K562 (cell line): Measurements from ENCODE around the gene ERP44. TPM values are rescaled to one million over a fixed set of nuclear protein-coding genes. Genes with fewer than 3 reads are reported as not detected.

Source experiments
- ATAC-seq: fragments of 200-7000 bp; cut with Tn5 transposase; 3 replicates; pipeline ENCODE4 v1.9.1; 2020; ENCODE audit warnings: moderate library complexity
- BruUV-seq: library from RNA; stranded (reverse); fragments of 400-500 nt; replicated peaks from 2 replicates; lab custom pipeline; 2021; lab: Mats Ljungman, UMichigan
- CTCF ChIA-PET: fragments of 300-600 bp; formaldehyde crosslinking; extraction: SDS; loops from one replicate; lab custom pipeline; 2021; ENCODE audit warnings: low intra/inter-chr PET ratio; lab: Yijun Ruan, JAX
- POLR2A ChIA-PET: fragments of 300-600, 350-650 bp; sonication (Branson Sonifier 250); formaldehyde crosslinking; extraction: SDS; loops from one replicate; lab custom pipeline; 2021; ENCODE audit warnings: antibody characterized with exemption, inconsistent platforms; lab: Yijun Ruan, JAX
- DNase-seq, 4 experiments: peaks; one replicate each; pipeline versions ENCODE4 v3.0.0 to v3.0.0-alpha.2; 2011 to 2018; ENCODE audit warnings: low spot score in 3 of 4, mixed read lengths in 3 of 4; ENCODE audit errors: extremely low read depth in 1 of 4
- FAIRE-seq: peaks from 2 replicates; lab custom pipeline; 2011; peaks lifted over from hg19 to GRCh38; lab: Jason Lieb, UNC
- H2AFZ ChIP-seq: 2 replicates; pipeline ENCODE4 v1.6.0; 2011; ENCODE audit warnings: low read depth, low read length, control low read depth, inconsistent platforms
- H3K27ac ChIP-seq: fragments of 200-600 bp; 3 replicates; pipeline ENCODE4 v1.8.0; 2011; ENCODE audit warnings: low read depth, mild to moderate bottlenecking, control low read depth, inconsistent platforms, low read length, moderate library complexity, mixed read lengths; ENCODE audit errors: extremely low read depth
- H3K27me3 ChIP-seq, 2 experiments: fragments of 300-600 bp in 1 of 2; 2 replicates in 1 of 2; 3 replicates in 1 of 2; pipeline versions ENCODE4 v1.6.0 to v1.8.0; 2011; ENCODE audit warnings: inconsistent platforms in 2 of 2, low read length in 2 of 2, mild to moderate bottlenecking in 1 of 2, mixed read lengths in 1 of 2, moderate library complexity in 1 of 2; ENCODE audit not compliant: control insufficient read depth in 2 of 2, insufficient read depth in 2 of 2
- H3K36me3 ChIP-seq: fragments of 300-600 bp; 3 replicates; pipeline ENCODE4 v1.8.0; 2011; ENCODE audit warnings: mild to moderate bottlenecking, low read length, inconsistent platforms; ENCODE audit not compliant: control insufficient read depth, insufficient read depth
- H3K4me1 ChIP-seq, 2 experiments: fragments of 200-600 bp in 1 of 2; replicated peaks in 1 of 2; 2 replicates in 1 of 2; 3 replicates in 1 of 2; pipeline versions ENCODE4 v1.5.1 to v1.8.0; 2011; ENCODE audit warnings: inconsistent platforms in 2 of 2, low read length in 2 of 2, mild to moderate bottlenecking in 1 of 2, mixed read lengths in 1 of 2, moderate library complexity in 1 of 2; ENCODE audit not compliant: control insufficient read depth in 2 of 2, insufficient read depth in 2 of 2
- H3K4me2 ChIP-seq: 2 replicates; pipeline ENCODE4 v1.6.1; 2011; ENCODE audit warnings: low read length, control low read depth, inconsistent platforms, mixed read lengths; ENCODE audit not compliant: insufficient read depth
- H3K4me3 ChIP-seq: fragments of 200-600 bp; sonication (generic), shearing (Covaris generic); 2 replicates; pipeline ENCODE4 v1.5.1; 2016; ENCODE audit warnings: control low read depth, inconsistent platforms
- H3K79me2 ChIP-seq: fragments of 200-600 bp; 3 replicates; pipeline ENCODE4 v1.8.0; 2011; ENCODE audit warnings: low read length, inconsistent platforms; ENCODE audit not compliant: control insufficient read depth, insufficient read depth
- H3K9ac ChIP-seq, 2 experiments: 2 replicates each; pipeline versions ENCODE4 v1.6.0 to v1.6.1; 2011; ENCODE audit warnings: low read depth in 2 of 2, low read length in 2 of 2, control low read depth in 1 of 2, inconsistent platforms in 1 of 2, mild to moderate bottlenecking in 1 of 2, mixed read lengths in 1 of 2; ENCODE audit not compliant: insufficient read depth in 1 of 2
- H3K9me1 ChIP-seq: one replicate; pipeline ENCODE4 v1.6.0; 2011; ENCODE audit warnings: inconsistent platforms, mild to moderate bottlenecking, low read length, moderate library complexity; ENCODE audit not compliant: control insufficient read depth, insufficient read depth
- H3K9me3 ChIP-seq: replicated peaks from 2 replicates; pipeline ENCODE4 v1.5.1; 2011; ENCODE audit warnings: low read depth, low read length, inconsistent platforms; ENCODE audit not compliant: control insufficient read depth, insufficient read depth
- H4K20me1 ChIP-seq: replicated peaks from 2 replicates; pipeline ENCODE4 v1.6.1; 2011; ENCODE audit warnings: low read length, inconsistent platforms, mixed read lengths; ENCODE audit not compliant: control insufficient read depth, insufficient read depth
- EP300 ChIP-seq: IDR thresholded peaks from 2 replicates; pipeline ENCODE4 v1.6.1; 2012; ENCODE audit warnings: low read length, improper control_type of control experiment
- GABPA ChIP-seq: fragments of 200-800 bp; sonication (Bioruptor generic); conservative IDR thresholded peaks from 2 replicates; pipeline ENCODE4 v1.6.1; 2016; ENCODE audit warnings: low read depth, missing genetic modification characterization, missing compliant biosample characterization
- KAT7 ChIP-seq: sonication (generic); formaldehyde crosslinking; IDR thresholded peaks from 2 replicates; pipeline ENCODE4 v1.8.0; 2022; ENCODE audit warnings: missing genetic modification reagents, mild to moderate bottlenecking, borderline replicate concordance
- NRF1 ChIP-seq, 2 experiments: fragments of 450-650 bp; IDR thresholded peaks in 1 of 2; conservative IDR thresholded peaks in 1 of 2; 2 replicates each; pipeline ENCODE4 v1.6.1; 2014; ENCODE audit warnings: mild to moderate bottlenecking in 2 of 2
- RBBP5 ChIP-seq: fragments of 200-600 bp; sonication (generic); IDR thresholded peaks from 2 replicates; pipeline ENCODE4 v1.6.1; 2012; ENCODE audit warnings: borderline replicate concordance, mild to moderate bottlenecking, low read length, control low read depth, inconsistent platforms; ENCODE audit not compliant: insufficient read depth, poor library complexity, severe bottlenecking
- ZNF347 ChIP-seq: fragments of 450-650 bp; formaldehyde crosslinking; IDR thresholded peaks from 2 replicates; pipeline ENCODE4 v1.4.0; 2020; ENCODE audit warnings: low read depth, mild to moderate bottlenecking, moderate library complexity
- ZNF766 ChIP-seq: fragments of 200-800 bp; sonication (Bioruptor generic); conservative IDR thresholded peaks from 2 replicates; pipeline ENCODE4 v1.6.1; 2016; ENCODE audit warnings: missing genetic modification characterization, missing compliant biosample characterization
- in situ Hi-C: fragments of 300-500 bp; cut with MboI; formaldehyde crosslinking; loops from 4 replicates; pipeline ENCODE4 v1.15.0; 2018; ENCODE audit warnings: inconsistent platforms, mixed read lengths
- intact Hi-C: fragments of 100-400 bp; cut with micrococcal nuclease; formaldehyde crosslinking; loops from 2 replicates; pipeline ENCODE4 v1.14.2; 2022
- polyA plus RNA-seq, 8 experiments: library from polyadenylated mRNA; depleted of rRNA in 4 of 8; stranded (reverse) in 5 of 8; unstranded in 3 of 8; fragments of >200 nt; fragmentation: Nextera tagmentation in 2 of 8; fragmentation: Illumina TruSeq in 1 of 8; extraction: Ambion mirVana in 2 of 8; extraction: Trizol in 1 of 8; gene quantifications; 2 replicates each; pipeline versions ENCODE4 v1.2.1 to v1.2.3, GENCODE V29; 2011 to 2014; ENCODE audit warnings: inconsistent platforms in 1 of 8, missing spikeins in 1 of 8
- total RNA-seq, 7 experiments: library from RNA; depleted of rRNA in 6 of 7; stranded (reverse); fragments of >200 nt in 6 of 7; fragmentation: Illumina TruSeq in 2 of 7; extraction: Trizol in 2 of 7; gene quantifications; 2 replicates each; pipeline versions ENCODE4 v1.2.1 to v1.2.3, GENCODE V29; 2011 to 2021; ENCODE audit warnings: low replicate concordance in 1 of 7
- TF ChIP-seq, protein P1 (sequence below): fragments of 450-650 bp; IDR thresholded peaks from 2 replicates; pipeline ENCODE4 v1.6.1; 2016; ENCODE audit warnings: missing biosample characterization, missing genetic modification characterization
- TF ChIP-seq, protein P2 (sequence below): sonication (generic); formaldehyde crosslinking; IDR thresholded peaks from 2 replicates; pipeline ENCODE4 v1.8.1; 2023; ENCODE audit warnings: mild to moderate bottlenecking, missing genetic modification reagents
- TF ChIP-seq, protein P3 (sequence below): fragments of 450-650 bp; IDR thresholded peaks from 2 replicates; pipeline ENCODE4 v1.6.1; 2016

Gene ERP44
- total and polyA plus RNA-seq, 9 of the 15 experiments (the other 6 are each of a cell fraction or from before 2014, with no cell fraction given), result 9.2 to 23.4 (median 13.6) TPM

DNA sequence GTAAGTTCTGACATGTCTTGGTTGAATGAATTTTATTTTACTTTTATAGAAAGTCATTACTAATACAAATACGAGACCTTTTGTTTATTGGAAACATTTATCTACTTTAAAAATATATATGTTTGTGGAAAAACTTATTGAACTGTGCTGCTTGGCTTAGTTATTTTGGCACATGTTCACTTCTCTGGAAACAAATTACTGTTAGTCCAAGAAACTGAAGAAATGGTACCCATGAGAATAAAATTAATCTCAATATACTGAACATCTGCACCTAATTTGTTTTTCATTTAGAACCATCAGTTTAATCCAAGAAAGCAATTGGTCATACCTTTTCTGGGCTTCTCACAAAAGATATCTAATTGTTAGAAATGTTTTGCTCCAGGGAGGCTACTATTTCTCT, 32.4 kb upstream of the ERP44 start (continued):
- TF ChIP-seq ZNF766 (CRISPR knock-in tag) (no peak), RBBP5 (no peak), KAT7 (no peak), NRF1 (conservative IDR thresholded peaks at IDR 0.05 in 1 of 2, IDR thresholded peaks at IDR 0.05 in 1 of 2) (no peak)
- TF ChIP-seq, protein P1, sequence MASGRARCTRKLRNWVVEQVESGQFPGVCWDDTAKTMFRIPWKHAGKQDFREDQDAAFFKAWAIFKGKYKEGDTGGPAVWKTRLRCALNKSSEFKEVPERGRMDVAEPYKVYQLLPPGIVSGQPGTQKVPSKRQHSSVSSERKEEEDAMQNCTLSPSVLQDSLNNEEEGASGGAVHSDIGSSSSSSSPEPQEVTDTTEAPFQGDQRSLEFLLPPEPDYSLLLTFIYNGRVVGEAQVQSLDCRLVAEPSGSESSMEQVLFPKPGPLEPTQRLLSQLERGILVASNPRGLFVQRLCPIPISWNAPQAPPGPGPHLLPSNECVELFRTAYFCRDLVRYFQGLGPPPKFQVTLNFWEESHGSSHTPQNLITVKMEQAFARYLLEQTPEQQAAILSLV (tag), result no peak

DNA sequence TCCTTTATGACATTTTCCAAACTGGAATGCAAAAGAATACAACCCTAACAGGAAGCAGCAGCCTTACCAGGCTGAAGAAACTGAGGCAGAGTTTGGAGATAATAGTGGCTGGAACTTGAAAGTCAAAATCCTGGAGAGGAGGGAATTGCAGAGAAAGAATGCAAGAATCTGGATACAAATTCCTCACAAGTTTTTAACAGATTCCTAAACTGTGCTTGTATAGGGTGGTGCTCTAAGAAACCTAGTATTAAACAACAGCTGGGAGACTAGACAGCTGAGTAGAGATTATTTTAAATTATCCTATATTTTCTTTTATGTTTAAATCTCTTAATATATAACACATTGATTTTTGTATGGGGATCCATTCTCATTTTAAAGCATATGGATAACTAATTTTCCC, 31.0 kb upstream of the ERP44 start:
- DNase-seq (no peak), FAIRE-seq (no peak), ATAC-seq (no peak)
- peaks cover 0 to 7% of the 10 kb centered on the region in 2 experiments; a peak in 2 of 5 replicates for H3K4me1 ChIP-seq
- ChIA-PET CTCF (no interaction called here), POLR2A (no interaction called here)
- H3K36me3 ChIP-seq, result peaks cover 14% of the 10 kb centered on the region; the same call in 1 of the 3 replicates
- no peak overlapping the region for H3K9ac ChIP-seq
- intact Hi-C loops, result no loop called here
- TF ChIP-seq, protein P2, sequence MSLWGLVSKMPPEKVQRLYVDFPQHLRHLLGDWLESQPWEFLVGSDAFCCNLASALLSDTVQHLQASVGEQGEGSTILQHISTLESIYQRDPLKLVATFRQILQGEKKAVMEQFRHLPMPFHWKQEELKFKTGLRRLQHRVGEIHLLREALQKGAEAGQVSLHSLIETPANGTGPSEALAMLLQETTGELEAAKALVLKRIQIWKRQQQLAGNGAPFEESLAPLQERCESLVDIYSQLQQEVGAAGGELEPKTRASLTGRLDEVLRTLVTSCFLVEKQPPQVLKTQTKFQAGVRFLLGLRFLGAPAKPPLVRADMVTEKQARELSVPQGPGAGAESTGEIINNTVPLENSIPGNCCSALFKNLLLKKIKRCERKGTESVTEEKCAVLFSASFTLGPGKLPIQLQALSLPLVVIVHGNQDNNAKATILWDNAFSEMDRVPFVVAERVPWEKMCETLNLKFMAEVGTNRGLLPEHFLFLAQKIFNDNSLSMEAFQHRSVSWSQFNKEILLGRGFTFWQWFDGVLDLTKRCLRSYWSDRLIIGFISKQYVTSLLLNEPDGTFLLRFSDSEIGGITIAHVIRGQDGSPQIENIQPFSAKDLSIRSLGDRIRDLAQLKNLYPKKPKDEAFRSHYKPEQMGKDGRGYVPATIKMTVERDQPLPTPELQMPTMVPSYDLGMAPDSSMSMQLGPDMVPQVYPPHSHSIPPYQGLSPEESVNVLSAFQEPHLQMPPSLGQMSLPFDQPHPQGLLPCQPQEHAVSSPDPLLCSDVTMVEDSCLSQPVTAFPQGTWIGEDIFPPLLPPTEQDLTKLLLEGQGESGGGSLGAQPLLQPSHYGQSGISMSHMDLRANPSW (CRISPR knock-in tag), result no peak
- TF ChIP-seq GABPA (tag) (no peak), ZNF347 (CRISPR knock-in tag) (no peak), EP300 (no peak)
- TF ChIP-seq, protein P3, sequence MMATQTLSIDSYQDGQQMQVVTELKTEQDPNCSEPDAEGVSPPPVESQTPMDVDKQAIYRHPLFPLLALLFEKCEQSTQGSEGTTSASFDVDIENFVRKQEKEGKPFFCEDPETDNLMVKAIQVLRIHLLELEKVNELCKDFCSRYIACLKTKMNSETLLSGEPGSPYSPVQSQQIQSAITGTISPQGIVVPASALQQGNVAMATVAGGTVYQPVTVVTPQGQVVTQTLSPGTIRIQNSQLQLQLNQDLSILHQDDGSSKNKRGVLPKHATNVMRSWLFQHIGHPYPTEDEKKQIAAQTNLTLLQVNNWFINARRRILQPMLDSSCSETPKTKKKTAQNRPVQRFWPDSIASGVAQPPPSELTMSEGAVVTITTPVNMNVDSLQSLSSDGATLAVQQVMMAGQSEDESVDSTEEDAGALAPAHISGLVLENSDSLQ, result no peak
- no peaks in the 10 kb centered on the region for H3K27me3 ChIP-seq
- H3K4me3 ChIP-seq, result no peak overlapping the region
- H3K4me2 ChIP-seq, result no peak overlapping the region
- H3K27ac ChIP-seq, result no peak overlapping the region
- H4K20me1 ChIP-seq, result no peaks in the 10 kb centered on the region
- H3K9me3 ChIP-seq, result no peaks in the 10 kb centered on the region
- BruUV-seq, result no TSS peak
- peaks cover 10% of the 10 kb centered on the region; the same call in 2 of the 3 replicates for H3K79me2 ChIP-seq
- H2AFZ ChIP-seq, result no peak overlapping the region
- in situ Hi-C loops, result loop anchor here (10.0 kb wide), 1 partner anchor 85 kb away; no protein-coding TSS in a partner anchor
- no peaks in the 10 kb centered on the region for H3K9me1 ChIP-seq
